GM12878 (cell line): ENCODE data around the gene ADAM29. TPM values are rescaled to one million over a fixed set of nuclear protein-coding genes. Genes with fewer than 3 reads are reported as not detected.

Source experiments
- ATAC-seq: fragments of 200-7000 bp; cut with Tn5 transposase; 3 replicates; pipeline ENCODE4 v1.9.1; 2020; ENCODE audit warnings: mild to moderate bottlenecking, moderate library complexity
- BruUV-seq: library from RNA; stranded (reverse); fragments of 400-500 nt; replicated peaks from 2 replicates; lab custom pipeline; 2021; lab: Mats Ljungman, UMichigan
- CTCF ChIA-PET: fragments of 300-600 bp; sonication (Branson Sonifier 250); formaldehyde crosslinking; extraction: SDS; loops from one replicate; lab custom pipeline; 2021; ENCODE audit warnings: inconsistent platforms; lab: Yijun Ruan, JAX
- POLR2A ChIA-PET: fragments of 350-600 bp; formaldehyde crosslinking; extraction: SDS; loops from one replicate; lab custom pipeline; 2021; ENCODE audit warnings: inconsistent platforms; lab: Charles Lee
- RAD21 ChIA-PET: fragments of 300-600 bp; sonication (Branson Sonifier 250); formaldehyde crosslinking; loops from one replicate; lab custom pipeline; 2023; ENCODE audit warnings: antibody characterized with exemption; ENCODE audit not compliant: unreplicated experiment; lab: Charles Lee
- SMC1A ChIA-PET: fragments of 300-600 bp; sonication (Branson Sonifier 250); formaldehyde crosslinking; loops from one replicate; lab custom pipeline; 2023; ENCODE audit not compliant: unreplicated experiment, uncharacterized antibody; lab: Charles Lee
- DNase-seq: peaks from one replicate; pipeline ENCODE4 v3.0.0-alpha.2; 2011; ENCODE audit warnings: low read depth, low spot score
- FAIRE-seq: peaks from 3 replicates; lab custom pipeline; 2011; peaks lifted over from hg19 to GRCh38; lab: Jason Lieb, UNC
- H2AFZ ChIP-seq: 2 replicates; pipeline ENCODE4 v1.6.0; 2011; ENCODE audit warnings: low read depth, low read length, control low read depth; ENCODE audit not compliant: control insufficient read depth
- H3K27ac ChIP-seq: 2 replicates; pipeline ENCODE4 v1.5.1; 2011; ENCODE audit warnings: control low read depth; ENCODE audit not compliant: control insufficient read depth, insufficient read depth
- H3K27me3 ChIP-seq, 2 experiments: replicated peaks in 1 of 2; 2 replicates each; pipeline versions ENCODE4 v1.6.0 to v1.6.1; 2011; ENCODE audit warnings: low read length in 1 of 2; ENCODE audit not compliant: control insufficient read depth in 2 of 2, insufficient read depth in 2 of 2
- H3K36me3 ChIP-seq, 2 experiments: 2 replicates each; pipeline ENCODE4 v1.5.1; 2011; ENCODE audit warnings: low read length in 1 of 2; ENCODE audit not compliant: control insufficient read depth in 2 of 2, insufficient read depth in 2 of 2
- H3K4me1 ChIP-seq: 2 replicates; pipeline ENCODE4 v1.6.1; 2011; ENCODE audit warnings: mild to moderate bottlenecking, low read length, moderate library complexity, mixed read lengths; ENCODE audit not compliant: control insufficient read depth, insufficient read depth
- H3K4me2 ChIP-seq: 2 replicates; pipeline ENCODE4 v1.6.0; 2011; ENCODE audit warnings: control low read depth; ENCODE audit not compliant: control insufficient read depth, insufficient read depth
- H3K4me3 ChIP-seq: fragments of 200-600 bp; sonication (generic); 2 replicates; pipeline ENCODE4 v1.5.1; 2016
- H3K79me2 ChIP-seq: 2 replicates; pipeline ENCODE4 v1.6.0; 2011; ENCODE audit warnings: low read length; ENCODE audit not compliant: control insufficient read depth, insufficient read depth
- H3K9ac ChIP-seq: 2 replicates; pipeline ENCODE4 v1.8.0; 2011; ENCODE audit warnings: low read length, control low read depth, mixed read lengths; ENCODE audit not compliant: control insufficient read depth, insufficient read depth
- H3K9me3 ChIP-seq: replicated peaks from 3 replicates; pipeline ENCODE4 v1.5.1; 2011; ENCODE audit warnings: mild to moderate bottlenecking, low read length; ENCODE audit not compliant: control insufficient read depth, insufficient read depth
- H4K20me1 ChIP-seq: 2 replicates; pipeline ENCODE4 v1.6.0; 2011; ENCODE audit not compliant: control insufficient read depth, insufficient read depth
- ZNF592 ChIP-seq: fragments of 450-650 bp; IDR thresholded peaks from 2 replicates; pipeline ENCODE4 v1.6.1; 2017; ENCODE audit warnings: mild to moderate bottlenecking, moderate library complexity
- ZNF687 ChIP-seq: fragments of 450-650 bp; IDR thresholded peaks from 2 replicates; pipeline ENCODE4 v1.6.1; 2017; ENCODE audit warnings: mild to moderate bottlenecking, moderate library complexity
- WGBS: methylation state at CpG from one replicate; pipeline ENCODE4 v1.1.6; 2016; ENCODE audit warnings: low lambda C conversion rate; ENCODE audit not compliant: insufficient replicate concordance, insufficient coverage; ENCODE audit errors: missing lambda C conversion rate; 5-methylcytosine and 5-hydroxymethylcytosine counted together
- in situ Hi-C: fragments of 300-500 bp; cut with MboI; formaldehyde crosslinking; loops from 9 replicates; pipeline ENCODE4 v1.14.3; 2018; ENCODE audit warnings: mixed read lengths
- intact Hi-C: fragments of 100-400 bp; cut with micrococcal nuclease; formaldehyde crosslinking; loops from one replicate; pipeline ENCODE4 v1.14.2; 2022; ENCODE audit not compliant: unreplicated experiment
- polyA plus RNA-seq, 11 experiments: library from polyadenylated mRNA; depleted of rRNA in 4 of 11; unstranded in 6 of 11; stranded (reverse) in 5 of 11; fragments of >200 nt; fragmentation: Nextera tagmentation in 4 of 11; fragmentation: Illumina TruSeq in 1 of 11; extraction: Ambion mirVana in 4 of 11; extraction: Trizol in 1 of 11; gene quantifications; 1 replicate in 1 of 11; 2 replicates in 10 of 11; pipeline versions ENCODE4 v1.2.1 to v1.2.3, GENCODE V29; 2011 to 2016; ENCODE audit warnings: inconsistent platforms in 2 of 11, missing spikeins in 2 of 11, low read depth in 1 of 11
- total RNA-seq, 4 experiments: library from RNA; depleted of rRNA in 3 of 4; stranded (reverse); fragments of >200 nt in 3 of 4; fragmentation: Illumina TruSeq in 1 of 4; extraction: Trizol in 1 of 4; gene quantifications; 2 replicates each; pipeline versions ENCODE4 v1.2.1 to v1.2.3, GENCODE V29; 2013 to 2021

The ADAM29 gene
- total and polyA plus RNA-seq, 10 of the 15 experiments (the other 5 are each of a cell fraction or from before 2014, with no cell fraction given), result 0.04 to 0.20 (median 0.10) TPM; not detected in 7

GRCh38 chr4:174912919-174913543 is 5.1 kb upstream of the ADAM29 start (continued):
- no peak for TF ChIP-seq ZNF687

- H3K4me2 ChIP-seq, result no peak overlapping the region
- H3K4me1 ChIP-seq, result no peaks in the 10 kb centered on the region
- no peaks in the 10 kb centered on the region for H3K79me2 ChIP-seq
- no peak overlapping the region for H3K4me3 ChIP-seq
- H2AFZ ChIP-seq, result no peak overlapping the region
- ChIA-PET SMC1A (interaction anchor here (1.1 to 5.9 kb wide), 9 partner anchors 9 to 54 kb away, joined by 3 to 34 read pairs (median 5); no protein-coding TSS in a partner anchor), CTCF (interaction anchor here (1.0 to 1.2 kb wide), 2 partner anchors 8 to 46 kb away, joined by 3 to 6 read pairs; no protein-coding TSS in a partner anchor), POLR2A (no interaction called here), RAD21 (interaction anchor here (2.1 to 2.9 kb wide), 2 partner anchors 9 to 13 kb away, joined by 7 to 16 read pairs; no protein-coding TSS in a partner anchor)
- WGBS, result 43% methylated on average over 2 of the region's 2 CpGs
- no peaks in the 10 kb centered on the region for H3K36me3 ChIP-seq
- no peaks in the 10 kb centered on the region for H4K20me1 ChIP-seq
- intact Hi-C loops (no loop called here), in situ Hi-C loops (loop anchor here (10.0 kb wide), 1 partner anchor 635 kb away; the partner anchor contains the start of genes CEP44 and FBXO8)
- DNase-seq (no peak), FAIRE-seq (no peak), ATAC-seq (peak; percentile 51)
- no peak overlapping the region for H3K27ac ChIP-seq
- TF ChIP-seq ZNF592, result no peak
- no peaks in the 10 kb centered on the region for H3K9me3 ChIP-seq
- no TSS peak for BruUV-seq
- H3K27me3 ChIP-seq, result no peaks in the 10 kb centered on the region
- H3K9ac ChIP-seq, result no peak overlapping the region
Measured at GRCh38 chr4:174919886-174920423, 1.8 kb downstream of the ADAM29 start.
